CD14-positive monocyte (primary cell): ENCODE measurements around the gene SLC14A1. TPM values are rescaled to one million over a fixed set of nuclear protein-coding genes. Genes with fewer than 3 reads are reported as not detected.

Experiments used
- DNase-seq, 3 donors: peaks; one replicate each; pipeline ENCODE4 v3.0.0-alpha.2; 2011 to 2022
- H2AFZ ChIP-seq: 2 replicates; pipeline ENCODE4 v1.6.0; 2012; ENCODE audit warnings: mild to moderate bottlenecking, low read depth, low read length, inconsistent platforms; ENCODE audit not compliant: insufficient read depth, poor library complexity, severe bottlenecking
- H3K27ac ChIP-seq, 2 donors: 1 replicate in 1 of 2; 2 replicates in 1 of 2; pipeline ENCODE4 v1.5.1; 2012 to 2013; ENCODE audit warnings: low read length in 2 of 2, control low read depth in 1 of 2, inconsistent platforms in 1 of 2, low read depth in 1 of 2, mild to moderate bottlenecking in 1 of 2
- H3K27me3 ChIP-seq, 2 donors: one replicate each; pipeline versions ENCODE4 v1.6.0 to v1.6.1; 2011 to 2013; ENCODE audit warnings: low read length in 2 of 2; ENCODE audit not compliant: control insufficient read depth in 2 of 2, insufficient read depth in 2 of 2
- H3K36me3 ChIP-seq, 2 donors: replicated peaks in 1 of 2; 1 replicate in 1 of 2; 2 replicates in 1 of 2; pipeline versions ENCODE4 v1.5.1 to v1.6.1; 2012 to 2013; ENCODE audit warnings: low read length in 2 of 2, control low read depth in 1 of 2, inconsistent platforms in 1 of 2, mild to moderate bottlenecking in 1 of 2; ENCODE audit not compliant: insufficient read depth in 2 of 2, control insufficient read depth in 1 of 2
- H3K4me1 ChIP-seq, 2 donors: 1 replicate in 1 of 2; 2 replicates in 1 of 2; pipeline versions ENCODE4 v1.5.1 to v1.6.1; 2012 to 2013; ENCODE audit warnings: low read length in 2 of 2, control low read depth in 1 of 2, inconsistent platforms in 1 of 2, mild to moderate bottlenecking in 1 of 2, moderate library complexity in 1 of 2; ENCODE audit not compliant: insufficient read depth in 2 of 2, control insufficient read depth in 1 of 2
- H3K4me2 ChIP-seq: replicated peaks from 2 replicates; pipeline ENCODE3; 2012; ENCODE audit warnings: low read length, moderate library complexity, mild to moderate bottlenecking; ENCODE audit not compliant: poor library complexity, severe bottlenecking; ENCODE audit errors: extremely low read depth
- H3K4me3 ChIP-seq, 3 experiments: fragments of 200-600 bp in 1 of 3; sonication (generic) in 1 of 3; replicated peaks in 1 of 3; 1 replicate in 2 of 3; 2 replicates in 1 of 3; pipeline ENCODE4 v1.5.1; 2011 to 2013; ENCODE audit warnings: low read length in 3 of 3, mild to moderate bottlenecking in 3 of 3, control low read depth in 2 of 3, low read depth in 2 of 3, inconsistent platforms in 1 of 3, moderate library complexity in 1 of 3
- H3K79me2 ChIP-seq: 2 replicates; pipeline ENCODE4 v1.6.0; 2012; ENCODE audit warnings: mild to moderate bottlenecking, control low read depth, inconsistent platforms, low read length, moderate library complexity; ENCODE audit not compliant: insufficient read depth
- H3K9ac ChIP-seq: 2 replicates; pipeline ENCODE4 v1.6.0; 2017; ENCODE audit warnings: low read length, mild to moderate bottlenecking; ENCODE audit not compliant: insufficient read depth, poor library complexity, severe bottlenecking
- H3K9me3 ChIP-seq, 2 donors: replicated peaks in 1 of 2; 1 replicate in 1 of 2; 2 replicates in 1 of 2; pipeline versions ENCODE4 v1.5.1 to v1.6.1; 2012 to 2013; ENCODE audit warnings: low read length in 2 of 2, control low read depth in 1 of 2; ENCODE audit not compliant: control insufficient read depth in 1 of 2, insufficient read depth in 1 of 2
- H4K20me1 ChIP-seq: 2 replicates; pipeline ENCODE4 v1.6.0; 2012; ENCODE audit warnings: mild to moderate bottlenecking, low read length, control low read depth, moderate library complexity; ENCODE audit not compliant: insufficient read depth
- H3K27ac Mint-ChIP-seq, 7 donors: one replicate each; pipeline ENCODE4 v1.8.0; 2020; ENCODE audit warnings: mild to moderate bottlenecking in 7 of 7, mixed read lengths in 7 of 7, moderate library complexity in 6 of 7, inconsistent platforms in 2 of 7
- H3K27me3 Mint-ChIP-seq, 3 donors: one replicate each; pipeline ENCODE4 v1.8.0; 2021 to 2022; ENCODE audit warnings: low read depth in 3 of 3, mild to moderate bottlenecking in 3 of 3, mixed read lengths in 3 of 3, moderate library complexity in 3 of 3, inconsistent platforms in 1 of 3
- H3K36me3 Mint-ChIP-seq, 2 donors: one replicate each; pipeline ENCODE4 v1.8.0; 2020; ENCODE audit warnings: mixed read lengths in 2 of 2, inconsistent platforms in 1 of 2, mild to moderate bottlenecking in 1 of 2
- H3K4me1 Mint-ChIP-seq: one replicate; pipeline ENCODE4 v1.8.0; 2020; ENCODE audit warnings: mild to moderate bottlenecking, mixed read lengths
- H3K4me3 Mint-ChIP-seq, 2 donors: one replicate each; pipeline ENCODE4 v1.8.0; 2020; ENCODE audit warnings: mild to moderate bottlenecking in 2 of 2, mixed read lengths in 2 of 2, moderate library complexity in 1 of 2
- H3K9me3 Mint-ChIP-seq, 7 donors: one replicate each; pipeline ENCODE4 v1.8.0; 2020 to 2022; ENCODE audit warnings: mixed read lengths in 7 of 7, mild to moderate bottlenecking in 6 of 7, moderate library complexity in 6 of 7, inconsistent platforms in 2 of 7
- CTCF ChIP-seq: fragments of 200-600 bp; IDR thresholded peaks from one replicate; pipeline ENCODE4 v1.8.0; 2022; ENCODE audit warnings: antibody characterized with exemption, mild to moderate bottlenecking
- WGBS: methylation state at CpG from one replicate; pipeline ENCODE4 v1.1.5; 2013; ENCODE audit warnings: missing lambda C conversion rate; ENCODE audit not compliant: insufficient coverage; 5-methylcytosine and 5-hydroxymethylcytosine counted together
- intact Hi-C, 2 donors: fragments of 100-400 bp; cut with micrococcal nuclease; formaldehyde crosslinking; loops; one replicate each; pipeline versions ENCODE4 v1.15.0 to v1.15.1; 2023
- polyA plus RNA-seq, 3 donors: library from polyadenylated mRNA; depleted of rRNA in 1 of 3; unstranded in 2 of 3; stranded (reverse) in 1 of 3; fragments of 300-500 nt in 2 of 3; fragments of >200 nt in 1 of 3; fragmentation: Illumina TruSeq in 2 of 3; gene quantifications; 1 replicate in 2 of 3; 2 replicates in 1 of 3; pipeline ENCODE4 v1.2.3, GENCODE V29; 2012 to 2021

Gene SLC14A1
- polyA plus RNA-seq, 3 donors = not detected

GRCh38 chr18:45775743-45776142, 51.8 kb downstream of the SLC14A1 start:
- H3K27me3 Mint-ChIP-seq = peaks cover 10 to 28% (median 14%) of the 10 kb centered on the region in 3 donors
- no peaks in the 10 kb centered on the region for H3K36me3 ChIP-seq
- peaks cover 0 to 9% (median 2%) of the 10 kb centered on the region in 7 donors for H3K9me3 Mint-ChIP-seq
- H3K9me3 ChIP-seq = no peaks in the 10 kb centered on the region
- TF ChIP-seq CTCF = no peak
- peaks cover 0 to 2% of the 10 kb centered on the region in 2 donors for H3K36me3 Mint-ChIP-seq
- H3K79me2 ChIP-seq = no peaks in the 10 kb centered on the region
- peak overlapping the region; percentile 76 for H3K9ac ChIP-seq
- peak overlapping the region; percentile 82 for H3K4me2 ChIP-seq
- H2AFZ ChIP-seq = peak overlapping the region; percentile 93
- peak overlapping the region; percentile 71 to 84 for H3K27ac ChIP-seq
- H3K27me3 ChIP-seq = peaks cover 3 to 4% of the 10 kb centered on the region in 2 donors
- H4K20me1 ChIP-seq = no peaks in the 10 kb centered on the region
- no peak for DNase-seq
- H3K4me1 ChIP-seq = peaks cover 5 to 9% of the 10 kb centered on the region in 2 donors
- intact Hi-C loops = loop anchor here (5.0 to 10.0 kb wide), 2 partner anchors 59 to 62 kb away; no protein-coding TSS in a partner anchor
- peak overlapping the region; percentile 51 to 86 (median 63) for H3K4me3 ChIP-seq
- H3K4me3 Mint-ChIP-seq = peak overlapping the region; percentile 88 to 94
- 46% methylated on average over 3 of the region's 8 CpGs for WGBS
- H3K27ac Mint-ChIP-seq = peak overlapping the region; percentile 82 to 93 (median 87)
- H3K4me1 Mint-ChIP-seq = peaks cover 13% of the 10 kb centered on the region

- Histone ChIP-seq H3K4me3 (no peak overlapping the region), H3K9me3 (no peaks in the 10 kb centered on the region), H3K4me2 (no peak overlapping the region), H3K27me3 (peaks cover 0 to 4% of the 10 kb centered on the region in 2 donors), H3K79me2 (no peaks in the 10 kb centered on the region), H2AFZ (no peak overlapping the region), H4K20me1 (no peaks in the 10 kb centered on the region), H3K4me1 (peaks cover 5 to 9% of the 10 kb centered on the region in 2 donors), H3K36me3 (no peaks in the 10 kb centered on the region), H3K9ac (no peak overlapping the region), H3K27ac (no peak overlapping the region)
- intact Hi-C loops = loop anchor here (5.0 to 10.0 kb wide), 2 partner anchors 57 to 60 kb away; no protein-coding TSS in a partner anchor
- TF ChIP-seq CTCF = no peak
- H3K9me3 Mint-ChIP-seq = peaks cover 0 to 6% (median 2%) of the 10 kb centered on the region in 7 donors
- H3K36me3 Mint-ChIP-seq = peaks cover 0 to 2% of the 10 kb centered on the region in 2 donors
- peaks cover 13% of the 10 kb centered on the region for H3K4me1 Mint-ChIP-seq
- peak overlapping the region in 1 of 2 donors; percentile 21 for H3K4me3 Mint-ChIP-seq
- peaks cover 5 to 24% (median 11%) of the 10 kb centered on the region in 3 donors for H3K27me3 Mint-ChIP-seq
- H3K27ac Mint-ChIP-seq = no peak overlapping the region
- DNase-seq = no peak
- no CpG with 5 or more reads among the region's 1 CpG for WGBS
Observed at GRCh38 chr18:45777393-45777792, 53.4 kb downstream of the SLC14A1 start.
